Tibial artery (tissue), 4 donors: ENCODE measurements around the gene AIG1.

ENCODE experiments used
- DNase-seq, 2 donors: peaks; one replicate each; pipeline ENCODE4 v3.0.0-alpha.2; 2019
- H3K27ac ChIP-seq, 2 donors: fragments of 200-600 bp; sonication (generic) in 1 of 2; 1 replicate in 1 of 2; 2 replicates in 1 of 2; pipeline ENCODE4 v1.5.1; 2018 to 2019; ENCODE audit warnings: mild to moderate bottlenecking in 1 of 2
- H3K27me3 ChIP-seq, 2 donors: fragments of 200-600 bp; sonication (generic) in 1 of 2; one replicate each; pipeline versions ENCODE4 v1.5.1 to v1.6.0; 2016 to 2019
- H3K36me3 ChIP-seq, 3 donors: fragments of 200-600 bp; sonication (generic) in 2 of 3; one replicate each; pipeline ENCODE4 v1.5.1; 2016 to 2019; ENCODE audit warnings: mild to moderate bottlenecking in 2 of 3
- H3K4me1 ChIP-seq, 4 donors: fragments of 200-600 bp; sonication (generic) in 2 of 4; 1 replicate in 3 of 4; 2 replicates in 1 of 4; pipeline ENCODE4 v1.5.1; 2016 to 2019
- H3K4me3 ChIP-seq, 2 donors: fragments of 200-600 bp; sonication (generic) in 1 of 2; 1 replicate in 1 of 2; 2 replicates in 1 of 2; pipeline ENCODE4 v1.5.1; 2018 to 2019; ENCODE audit warnings: mild to moderate bottlenecking in 2 of 2
- H3K9me3 ChIP-seq, 3 donors: fragments of 200-600 bp; sonication (generic) in 1 of 3; one replicate each; pipeline ENCODE4 v1.5.1; 2016 to 2019
- intact Hi-C: fragments of 100-400 bp; cut with DNase I; formaldehyde crosslinking; loops from one replicate; pipeline ENCODE4 v1.15.0; 2023; ENCODE audit warnings: low total_unique reads
- TF ChIP-seq, protein P1 (sequence below), 2 experiments: fragments of 200-600 bp in 1 of 2; fragments of 450-650 bp in 1 of 2; IDR thresholded peaks; one replicate each; pipeline ENCODE4 v1.5.1; 2017 to 2019; ENCODE audit warnings: antibody characterized with exemption in 2 of 2, mild to moderate bottlenecking in 1 of 2, moderate library complexity in 1 of 2

AIG1 gene

DNA sequence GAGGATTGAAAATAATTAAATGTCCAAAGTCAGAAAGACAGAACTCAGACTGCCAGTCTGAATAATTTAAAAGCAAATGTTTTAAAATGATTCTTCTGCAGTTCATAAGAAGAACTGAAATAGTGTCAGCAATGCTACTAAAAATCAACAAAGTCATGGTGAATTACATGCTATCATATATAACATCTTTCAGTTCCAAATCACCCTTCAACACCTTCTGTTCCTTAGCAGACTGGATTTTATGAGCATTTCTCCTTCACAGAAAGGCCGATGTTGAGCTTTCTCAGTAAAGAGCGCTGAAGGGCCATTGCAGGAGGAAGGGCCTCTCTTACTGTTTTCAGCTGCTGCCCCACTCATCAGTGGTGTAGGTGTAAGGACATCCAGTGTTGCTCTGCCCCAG, 63.3 kb downstream of the AIG1 start:
- Histone ChIP-seq H3K9me3 (no peaks in the 10 kb centered on the region), H3K4me1 (no peaks in the 10 kb centered on the region), H3K4me3 (no peak overlapping the region), H3K27ac (no peak overlapping the region), H3K36me3 (peaks cover 0 to 12% (median 7%) of the 10 kb centered on the region in 3 donors), H3K27me3 (no peaks in the 10 kb centered on the region)
- no peak for DNase-seq
- intact Hi-C loops = no loop called here
- TF ChIP-seq, protein P1, sequence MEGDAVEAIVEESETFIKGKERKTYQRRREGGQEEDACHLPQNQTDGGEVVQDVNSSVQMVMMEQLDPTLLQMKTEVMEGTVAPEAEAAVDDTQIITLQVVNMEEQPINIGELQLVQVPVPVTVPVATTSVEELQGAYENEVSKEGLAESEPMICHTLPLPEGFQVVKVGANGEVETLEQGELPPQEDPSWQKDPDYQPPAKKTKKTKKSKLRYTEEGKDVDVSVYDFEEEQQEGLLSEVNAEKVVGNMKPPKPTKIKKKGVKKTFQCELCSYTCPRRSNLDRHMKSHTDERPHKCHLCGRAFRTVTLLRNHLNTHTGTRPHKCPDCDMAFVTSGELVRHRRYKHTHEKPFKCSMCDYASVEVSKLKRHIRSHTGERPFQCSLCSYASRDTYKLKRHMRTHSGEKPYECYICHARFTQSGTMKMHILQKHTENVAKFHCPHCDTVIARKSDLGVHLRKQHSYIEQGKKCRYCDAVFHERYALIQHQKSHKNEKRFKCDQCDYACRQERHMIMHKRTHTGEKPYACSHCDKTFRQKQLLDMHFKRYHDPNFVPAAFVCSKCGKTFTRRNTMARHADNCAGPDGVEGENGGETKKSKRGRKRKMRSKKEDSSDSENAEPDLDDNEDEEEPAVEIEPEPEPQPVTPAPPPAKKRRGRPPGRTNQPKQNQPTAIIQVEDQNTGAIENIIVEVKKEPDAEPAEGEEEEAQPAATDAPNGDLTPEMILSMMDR (IDR thresholded peaks at IDR 0.05) = no peak

DNA sequence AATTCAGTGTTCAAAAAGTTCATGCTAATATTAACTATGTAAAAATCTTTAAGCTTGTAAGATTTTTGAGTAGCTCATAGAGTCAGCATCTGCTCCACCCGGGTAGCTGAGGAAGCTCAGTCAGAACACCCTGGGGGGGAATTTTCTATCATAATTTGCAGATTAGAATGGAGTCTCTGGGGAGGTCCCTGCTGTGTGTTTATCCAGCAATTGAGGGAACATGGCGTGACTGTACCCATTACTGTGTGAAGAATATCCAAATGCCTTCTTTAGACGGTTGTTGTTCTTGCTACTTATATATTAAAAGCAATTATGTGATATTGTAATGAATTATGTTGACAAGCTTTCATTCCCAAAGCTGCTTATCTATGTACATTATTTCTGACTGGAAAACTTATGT, 64.8 kb downstream of the AIG1 start:
- peaks cover 0 to 3% (median 0%) of the 10 kb centered on the region in 3 donors for H3K9me3 ChIP-seq
- TF ChIP-seq, protein P1 (IDR thresholded peaks at IDR 0.05) = no peak
- H3K27me3 ChIP-seq = no peaks in the 10 kb centered on the region
- intact Hi-C loops = no loop called here
- peaks cover under 1 to 12% (median 10%) of the 10 kb centered on the region in 3 donors for H3K36me3 ChIP-seq
- no peak overlapping the region for H3K4me3 ChIP-seq
- no peak overlapping the region for H3K27ac ChIP-seq
- no peaks in the 10 kb centered on the region for H3K4me1 ChIP-seq
- no peak for DNase-seq

DNA sequence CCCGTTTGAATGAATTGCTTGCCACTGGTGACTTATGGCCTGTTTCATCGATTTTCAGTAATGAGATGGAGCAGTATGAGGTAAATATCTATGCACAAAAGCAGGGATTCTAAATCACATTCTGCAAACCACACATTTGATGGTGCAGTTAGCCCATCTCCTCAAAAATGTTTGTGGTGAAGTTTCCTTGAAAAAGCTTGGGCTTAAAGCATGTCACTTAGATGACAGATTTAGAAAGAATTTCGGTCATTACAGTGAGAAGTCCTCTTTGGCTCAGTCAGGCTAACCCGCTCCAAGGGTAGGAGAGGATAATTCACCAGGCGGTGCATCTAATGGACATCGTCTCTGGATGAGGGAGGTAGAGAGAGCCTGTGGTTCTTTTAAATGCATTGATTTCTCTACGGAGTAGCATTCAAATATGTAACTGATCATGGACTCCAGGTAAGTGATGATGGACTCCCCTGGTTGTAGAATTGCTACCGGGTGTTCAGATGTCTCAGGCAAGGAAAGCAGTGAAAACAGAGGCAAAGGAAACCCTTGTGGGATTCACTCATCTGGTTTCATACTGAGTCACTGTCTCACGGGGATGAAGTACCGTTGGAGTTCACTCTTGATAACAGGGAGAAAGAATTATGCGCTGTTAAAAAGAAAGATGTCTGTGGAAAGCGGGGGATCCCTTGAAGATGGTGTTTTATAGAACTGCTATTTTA, 65.3 kb downstream of the AIG1 start:
- TF ChIP-seq, protein P1 (IDR thresholded peaks at IDR 0.05) = no peak
- DNase-seq = no peak
- Histone ChIP-seq H3K27me3 (no peaks in the 10 kb centered on the region), H3K4me1 (no peaks in the 10 kb centered on the region), H3K9me3 (peaks cover 0 to 8% (median 3%) of the 10 kb centered on the region in 3 donors), H3K4me3 (no peak overlapping the region), H3K27ac (no peak overlapping the region), H3K36me3 (peaks cover 6 to 12% (median 12%) of the 10 kb centered on the region in 3 donors)
- intact Hi-C loops = no loop called here

DNA sequence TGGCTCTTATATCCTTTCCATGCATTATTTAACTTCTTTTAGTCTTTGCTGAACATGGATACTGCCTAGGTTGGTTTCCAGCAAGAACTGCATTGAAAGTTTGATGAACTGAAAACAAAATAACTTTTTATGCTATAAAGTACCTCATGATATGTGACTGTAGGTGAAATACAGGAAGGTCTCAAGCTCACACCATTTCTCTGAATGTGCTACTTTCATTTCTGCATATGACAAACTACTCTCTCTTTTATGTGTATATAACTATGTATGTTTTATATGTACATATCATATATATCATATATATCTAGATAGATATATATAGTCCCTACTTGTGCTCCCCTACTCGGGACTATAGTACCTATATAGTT, 65.9 kb downstream of the AIG1 start:
- H3K4me3 ChIP-seq = no peak overlapping the region
- H3K36me3 ChIP-seq = peaks cover 12 to 14% (median 12%) of the 10 kb centered on the region in 3 donors
- no peaks in the 10 kb centered on the region for H3K27me3 ChIP-seq
- TF ChIP-seq, protein P1 (IDR thresholded peaks at IDR 0.05) = no peak
- no peak overlapping the region for H3K27ac ChIP-seq
- H3K9me3 ChIP-seq = peaks cover 0 to 14% (median 3%) of the 10 kb centered on the region in 3 donors
- no peaks in the 10 kb centered on the region for H3K4me1 ChIP-seq
- intact Hi-C loops = no loop called here
- no peak for DNase-seq

DNA sequence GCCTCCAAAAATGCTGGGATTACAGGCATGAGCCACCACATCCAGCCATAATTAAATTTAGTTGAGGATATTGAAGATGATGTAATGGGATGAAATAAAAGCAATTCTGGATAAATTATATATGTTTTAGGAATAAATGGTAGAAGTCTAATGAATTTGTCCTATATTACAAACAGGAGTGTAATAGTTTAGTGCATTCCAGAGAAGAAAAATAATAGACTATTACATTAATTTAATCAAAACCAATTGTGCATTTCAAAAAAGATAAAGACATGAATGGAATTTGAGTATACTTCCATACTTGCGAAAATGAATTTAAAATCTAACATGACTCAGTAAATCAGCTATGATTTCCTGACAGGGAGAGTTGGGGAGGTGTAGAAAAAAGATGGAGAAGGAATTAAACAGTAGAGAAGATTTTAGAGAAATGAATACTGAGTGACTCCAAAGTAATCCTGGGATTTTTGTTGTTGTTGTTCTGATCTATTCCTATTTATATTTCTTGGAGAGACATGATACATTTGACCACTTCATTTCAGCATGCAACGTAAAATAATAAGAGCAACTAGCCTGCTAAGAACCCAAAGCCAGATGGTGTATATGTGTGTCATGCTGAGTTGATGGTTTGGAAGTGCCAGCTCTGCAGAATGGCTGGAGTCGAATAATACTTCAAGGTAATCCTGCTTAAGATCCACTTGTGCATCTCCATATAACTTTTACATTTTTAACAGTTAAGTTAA, 67.4 kb downstream of the AIG1 start:
- intact Hi-C loops = no loop called here
- H3K4me1 ChIP-seq = no peaks in the 10 kb centered on the region
- no peak overlapping the region for H3K27ac ChIP-seq
- peaks cover 12 to 17% (median 15%) of the 10 kb centered on the region in 3 donors for H3K36me3 ChIP-seq
- H3K27me3 ChIP-seq = no peaks in the 10 kb centered on the region
- H3K9me3 ChIP-seq = peaks cover 0 to 18% (median 3%) of the 10 kb centered on the region in 3 donors
- no peak overlapping the region for H3K4me3 ChIP-seq
- TF ChIP-seq, protein P1 (IDR thresholded peaks at IDR 0.05) = no peak
- DNase-seq = no peak
